GM04503 (cell line): ENCODE data around the gene GTF2E1.
A peak's percentile ranks its signal among the peaks of the same experiment; 100 is the strongest.
"Not testable (repeated sequence)": the region's sequence is repeated elsewhere in the genome, so short reads cannot be mapped to it uniquely, and the experiment has no call there.

Experiments
- DNase-seq: peaks from one replicate; pipeline ENCODE4 v3.0.0-alpha.2; 2012; ENCODE audit warnings: low read depth

The GTF2E1 gene

GRCh38 chr3:120753810-120754209, 11.3 kb downstream of the GTF2E1 start:
- DNase-seq, result peak; percentile 16

GRCh38 chr3:120756061-120756460, 13.5 kb downstream of the GTF2E1 start:
- DNase-seq, result no peak

- not testable (repeated sequence) for DNase-seq
Observed at GRCh38 chr3:120758551-120758950, 16.0 kb downstream of the GTF2E1 start.

- DNase-seq, result no peak
Observed at GRCh38 chr3:120762615-120763014, 20.1 kb downstream of the GTF2E1 start.

GRCh38 chr3:120763601-120764000, 21.1 kb downstream of the GTF2E1 start:
- DNase-seq, result no peak

GRCh38 chr3:120764206-120764605, 21.7 kb downstream of the GTF2E1 start:
- DNase-seq, result no peak

GRCh38 chr3:120765830-120766493, 23.4 kb downstream of the GTF2E1 start:
- DNase-seq, result no peak

- DNase-seq, result no peak
Observed at GRCh38 chr3:120766576-120766975, 24.0 kb downstream of the GTF2E1 start.

GRCh38 chr3:120767106-120767505, 24.6 kb downstream of the GTF2E1 start:
- no peak for DNase-seq

GRCh38 chr3:120769436-120769835, 26.9 kb downstream of the GTF2E1 start:
- DNase-seq, result no peak

GRCh38 chr3:120770891-120771290, 28.3 kb downstream of the GTF2E1 start:
- DNase-seq, result no peak

- DNase-seq, result no peak
Observed at GRCh38 chr3:120772081-120772480, 29.5 kb downstream of the GTF2E1 start.

- DNase-seq, result no peak
Observed at GRCh38 chr3:120773932-120774331, 31.4 kb downstream of the GTF2E1 start.

GRCh38 chr3:120775411-120775810, 32.9 kb downstream of the GTF2E1 start:
- DNase-seq, result no peak

GRCh38 chr3:120778776-120779175, 36.2 kb downstream of the GTF2E1 start:
- DNase-seq, result no peak

GRCh38 chr3:120780977-120781376, 38.4 kb downstream of the GTF2E1 start:
- DNase-seq, result no peak

GRCh38 chr3:120785832-120786231, 43.3 kb downstream of the GTF2E1 start:
- DNase-seq, result not testable (repeated sequence)

- DNase-seq, result no peak
Observed at GRCh38 chr3:120791010-120791409, 48.5 kb downstream of the GTF2E1 start.

- DNase-seq, result peak; percentile 22
Observed at GRCh38 chr3:120791913-120792312, 49.4 kb downstream of the GTF2E1 start.

GRCh38 chr3:120793601-120794000, 51.1 kb downstream of the GTF2E1 start:
- no peak for DNase-seq

GRCh38 chr3:120795017-120795648, 52.6 kb downstream of the GTF2E1 start:
- DNase-seq, result no peak

GRCh38 chr3:120795959-120796358, 53.4 kb downstream of the GTF2E1 start:
- no peak for DNase-seq

GRCh38 chr3:120796976-120797375, 54.4 kb downstream of the GTF2E1 start:
- no peak for DNase-seq

GRCh38 chr3:120797857-120798256, 55.3 kb downstream of the GTF2E1 start:
- no peak for DNase-seq
